Chondrocyte (in vitro differentiated cells): ENCODE data around the gene STIMATE. TPM values are rescaled to one million over a fixed set of nuclear protein-coding genes. Genes with fewer than 3 reads are reported as not detected.

Experiments used
- DNase-seq: peaks from one replicate; pipeline ENCODE4 v3.0.0; 2021; ENCODE audit warnings: mixed read lengths, low spot score
- H3K27ac Mint-ChIP-seq: one replicate; pipeline ENCODE4 v1.8.0; 2021; ENCODE audit warnings: mild to moderate bottlenecking, moderate library complexity, mixed read lengths; ENCODE audit not compliant: unreplicated experiment
- H3K27me3 Mint-ChIP-seq: 2 replicates; pipeline ENCODE4 v1.8.0; 2021; ENCODE audit warnings: low read depth, mixed read lengths
- H3K36me3 Mint-ChIP-seq: 2 replicates; pipeline ENCODE4 v1.8.0; 2021; ENCODE audit warnings: low read depth, mixed read lengths
- H3K4me1 Mint-ChIP-seq: 2 replicates; pipeline ENCODE4 v1.8.0; 2021; ENCODE audit warnings: low read depth, mild to moderate bottlenecking, mixed read lengths
- H3K4me3 Mint-ChIP-seq: one replicate; pipeline ENCODE4 v1.8.0; 2021; ENCODE audit warnings: mild to moderate bottlenecking, moderate library complexity, mixed read lengths; ENCODE audit not compliant: unreplicated experiment
- H3K9me3 Mint-ChIP-seq: 2 replicates; pipeline ENCODE4 v1.8.0; 2021; ENCODE audit warnings: low read depth, mixed read lengths
- CTCF ChIP-seq: fragments of 200-600 bp; sonication (generic); IDR thresholded peaks from 2 replicates; pipeline ENCODE4 v1.5.0; 2021; ENCODE audit warnings: antibody characterized with exemption, mild to moderate bottlenecking, moderate library complexity
- total RNA-seq: library from RNA; stranded (reverse); gene quantifications from 3 replicates; pipeline ENCODE4 v1.2.1, GENCODE V29; 2021

Gene STIMATE
- total RNA-seq, 1 donor from 2014 or later: 19.0 TPM

- Mint-ChIP-seq H3K27ac (no peak overlapping the region), H3K36me3 (peaks cover 10% of the 10 kb centered on the region), H3K4me1 (no peaks in the 10 kb centered on the region), H3K4me3 (no peak overlapping the region), H3K27me3 (no peaks in the 10 kb centered on the region), H3K9me3 (no peaks in the 10 kb centered on the region)
- no peak for DNase-seq
- no peak for TF ChIP-seq CTCF
These were observed 7.2 kb upstream of the STIMATE start for GRCh38 chr3:52904552-52904951.

- H3K4me1 Mint-ChIP-seq: no peaks in the 10 kb centered on the region
- H3K36me3 Mint-ChIP-seq: peaks cover 10% of the 10 kb centered on the region
- no peak overlapping the region for H3K27ac Mint-ChIP-seq
- no peak overlapping the region for H3K4me3 Mint-ChIP-seq
- no peak for TF ChIP-seq CTCF
- H3K27me3 Mint-ChIP-seq: no peaks in the 10 kb centered on the region
- no peak for DNase-seq
- no peaks in the 10 kb centered on the region for H3K9me3 Mint-ChIP-seq
These were observed 6.7 kb upstream of the STIMATE start for GRCh38 chr3:52904000-52904399.

DNA sequence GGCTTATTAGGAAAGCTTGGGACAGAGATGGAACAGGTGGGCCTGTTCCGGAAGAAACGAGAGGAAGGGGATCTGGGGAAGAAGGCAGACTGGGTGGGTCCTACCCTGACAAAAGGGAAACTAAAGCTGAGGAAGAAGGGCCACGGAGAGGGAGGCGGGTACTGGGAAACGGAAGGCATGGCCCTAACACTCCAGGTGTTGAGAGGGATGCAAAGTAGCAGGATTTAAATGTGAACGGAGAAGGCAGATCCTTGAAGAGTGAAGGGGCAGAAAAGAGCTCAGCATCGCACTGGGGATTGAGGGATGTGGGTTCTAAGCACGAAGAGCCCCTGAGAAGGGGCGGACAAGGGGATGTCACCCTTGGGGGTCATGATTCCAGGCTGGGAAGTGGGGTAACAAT lies 735 bp downstream of the STIMATE start:
- peak overlapping the region; percentile 78 for H3K27ac Mint-ChIP-seq
- DNase-seq: no peak
- peak overlapping the region; percentile 99 for H3K4me3 Mint-ChIP-seq
- H3K4me1 Mint-ChIP-seq: peaks cover 42% of the 10 kb centered on the region
- TF ChIP-seq CTCF: no peak
- no peaks in the 10 kb centered on the region for H3K9me3 Mint-ChIP-seq
- H3K36me3 Mint-ChIP-seq: no peaks in the 10 kb centered on the region
- H3K27me3 Mint-ChIP-seq: no peaks in the 10 kb centered on the region

- no peak for TF ChIP-seq CTCF
- H3K4me1 Mint-ChIP-seq: peaks cover 47% of the 10 kb centered on the region
- DNase-seq: no peak
- H3K4me3 Mint-ChIP-seq: peak overlapping the region; percentile 99
- no peaks in the 10 kb centered on the region for H3K9me3 Mint-ChIP-seq
- no peak overlapping the region for H3K27ac Mint-ChIP-seq
- H3K27me3 Mint-ChIP-seq: no peaks in the 10 kb centered on the region
- H3K36me3 Mint-ChIP-seq: no peaks in the 10 kb centered on the region
These were observed 1.2 kb downstream of the STIMATE start for GRCh38 chr3:52896151-52896550.

DNA sequence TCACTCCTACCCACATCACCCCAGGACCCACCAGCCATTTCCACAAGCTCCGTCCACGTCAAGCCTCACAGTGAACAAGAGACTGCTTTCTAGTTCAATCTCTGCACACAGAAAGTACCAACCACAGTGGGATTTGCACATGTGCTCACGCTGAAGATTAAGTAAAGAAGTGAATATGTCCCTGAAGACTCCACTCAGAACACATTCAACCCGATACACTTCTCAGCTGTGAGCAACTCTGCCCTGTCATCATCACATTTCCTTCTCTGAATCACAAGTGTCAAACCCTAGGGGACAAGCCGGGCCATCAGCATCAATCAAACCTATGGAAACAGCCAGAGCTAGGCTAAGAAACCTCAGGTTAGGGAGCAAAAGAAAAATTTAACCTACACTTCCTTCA lies 1.9 kb downstream of the STIMATE start:
- no peaks in the 10 kb centered on the region for H3K36me3 Mint-ChIP-seq
- H3K4me1 Mint-ChIP-seq: peaks cover 50% of the 10 kb centered on the region
- TF ChIP-seq CTCF: no peak
- H3K4me3 Mint-ChIP-seq: no peak overlapping the region
- no peaks in the 10 kb centered on the region for H3K9me3 Mint-ChIP-seq
- DNase-seq: no peak
- no peaks in the 10 kb centered on the region for H3K27me3 Mint-ChIP-seq
- H3K27ac Mint-ChIP-seq: no peak overlapping the region
